BLaER1 (cell line): Measurements from ENCODE around the gene ACCS.

ENCODE experiments used
- H3K27ac ChIP-seq: shearing (Covaris generic); formaldehyde crosslinking; 2 replicates; pipeline ENCODE4 v1.8.1; 2022
- H3K27me3 ChIP-seq: shearing (Covaris generic); formaldehyde crosslinking; 2 replicates; pipeline ENCODE4 v1.8.1; 2022
- H3K36me3 ChIP-seq: shearing (Covaris generic); formaldehyde crosslinking; 2 replicates; pipeline ENCODE4 v1.8.1; 2022
- H3K4me1 ChIP-seq: shearing (Covaris generic); formaldehyde crosslinking; 2 replicates; pipeline ENCODE4 v1.8.1; 2022
- H3K4me2 ChIP-seq: shearing (Covaris generic); formaldehyde crosslinking; 2 replicates; pipeline ENCODE4 v1.8.1; 2022
- H3K4me3 ChIP-seq: shearing (Covaris generic); formaldehyde crosslinking; 2 replicates; pipeline ENCODE4 v1.8.1; 2022
- H3K9ac ChIP-seq: shearing (Covaris generic); formaldehyde crosslinking; 2 replicates; pipeline ENCODE4 v1.8.1; 2022
- H3K9me3 ChIP-seq: shearing (Covaris generic); formaldehyde crosslinking; 2 replicates; pipeline ENCODE4 v1.8.1; 2022
- H4K20me1 ChIP-seq: shearing (Covaris generic); formaldehyde crosslinking; 2 replicates; pipeline ENCODE4 v1.8.1; 2022
- Cebpa-rat ChIP-seq: shearing (Covaris generic); IDR thresholded peaks from 2 replicates; pipeline ENCODE4 v1.8.1; 2022

ACCS gene

GRCh38 chr11:44097821-44098220 lies 31.8 kb downstream of the ACCS start:
- no peaks in the 10 kb centered on the region for H3K27me3 ChIP-seq
- peaks cover 18% of the 10 kb centered on the region for H3K4me1 ChIP-seq
- peaks cover 19% of the 10 kb centered on the region; the same call in 1 of the 2 replicates for H3K36me3 ChIP-seq
- peaks cover 69% of the 10 kb centered on the region for H4K20me1 ChIP-seq
- no peak overlapping the region for H3K4me2 ChIP-seq
- no peak overlapping the region for H3K9ac ChIP-seq
- TF ChIP-seq Cebpa-rat, result no peak
- no peaks in the 10 kb centered on the region for H3K9me3 ChIP-seq
- H3K27ac ChIP-seq, result no peak overlapping the region
- no peak overlapping the region for H3K4me3 ChIP-seq

GRCh38 chr11:44101098-44101497 lies 35.0 kb downstream of the ACCS start:
- Histone ChIP-seq H3K4me2 (no peak overlapping the region), H3K27ac (no peak overlapping the region), H4K20me1 (peaks cover 97% of the 10 kb centered on the region), H3K36me3 (peaks cover 26% of the 10 kb centered on the region; the same call in 1 of the 2 replicates), H3K9ac (no peak overlapping the region), H3K27me3 (no peaks in the 10 kb centered on the region), H3K4me1 (peaks cover 18% of the 10 kb centered on the region), H3K4me3 (no peak overlapping the region), H3K9me3 (no peaks in the 10 kb centered on the region)
- no peak for TF ChIP-seq Cebpa-rat

- no peaks in the 10 kb centered on the region for H3K9me3 ChIP-seq
Observed at GRCh38 chr11:44104481-44105294, 38.6 kb downstream of the ACCS start.

GRCh38 chr11:44108260-44108659 lies 42.2 kb downstream of the ACCS start:
- Histone ChIP-seq H3K27me3 (no peaks in the 10 kb centered on the region), H3K27ac (no peak overlapping the region), H3K9me3 (no peaks in the 10 kb centered on the region), H3K9ac (no peak overlapping the region), H3K4me1 (no peaks in the 10 kb centered on the region), H3K4me3 (no peak overlapping the region), H3K4me2 (no peak overlapping the region), H3K36me3 (peaks cover 56% of the 10 kb centered on the region), H4K20me1 (peaks cover 57% of the 10 kb centered on the region)
- TF ChIP-seq Cebpa-rat, result no peak

More at GRCh38 chr11:44104481-44105294, 38.6 kb downstream of the ACCS start:
- Histone ChIP-seq H3K27me3 (no peaks in the 10 kb centered on the region), H3K27ac (no peak overlapping the region), H3K4me3 (no peak overlapping the region), H3K36me3 (peaks cover 42% of the 10 kb centered on the region), H4K20me1 (peaks cover 86% of the 10 kb centered on the region), H3K4me1 (peaks cover 8% of the 10 kb centered on the region), H3K9ac (no peak overlapping the region), H3K4me2 (no peak overlapping the region)
- no peak for TF ChIP-seq Cebpa-rat

- H3K9ac ChIP-seq, result no peak overlapping the region
- H3K4me2 ChIP-seq, result no peak overlapping the region
- H3K4me3 ChIP-seq, result no peak overlapping the region
- H3K36me3 ChIP-seq, result peaks cover 76% of the 10 kb centered on the region
- no peak for TF ChIP-seq Cebpa-rat
- no peaks in the 10 kb centered on the region for H3K4me1 ChIP-seq
- no peaks in the 10 kb centered on the region for H3K9me3 ChIP-seq
- H3K27ac ChIP-seq, result no peak overlapping the region
- H3K27me3 ChIP-seq, result no peaks in the 10 kb centered on the region
- H4K20me1 ChIP-seq, result peaks cover 54% of the 10 kb centered on the region
Observed at GRCh38 chr11:44110231-44110679, 44.2 kb downstream of the ACCS start.

- Histone ChIP-seq H4K20me1 (peaks cover 42% of the 10 kb centered on the region), H3K36me3 (peaks cover 86% of the 10 kb centered on the region)
- TF ChIP-seq Cebpa-rat, result no peak
Observed at GRCh38 chr11:44112091-44112821, 46.2 kb downstream of the ACCS start.

GRCh38 chr11:44113018-44113417 lies 46.9 kb downstream of the ACCS start:
- H3K4me2 ChIP-seq, result no peak overlapping the region
- no peaks in the 10 kb centered on the region for H3K4me1 ChIP-seq
- peaks cover 35% of the 10 kb centered on the region for H4K20me1 ChIP-seq
- peaks cover 84% of the 10 kb centered on the region for H3K36me3 ChIP-seq
- no peaks in the 10 kb centered on the region for H3K27me3 ChIP-seq
- H3K9me3 ChIP-seq, result no peaks in the 10 kb centered on the region
- no peak overlapping the region for H3K4me3 ChIP-seq
- H3K27ac ChIP-seq, result no peak overlapping the region
- TF ChIP-seq Cebpa-rat, result no peak
- no peak overlapping the region for H3K9ac ChIP-seq

More at GRCh38 chr11:44112091-44112821, 46.2 kb downstream of the ACCS start:
- Histone ChIP-seq H3K4me1 (no peaks in the 10 kb centered on the region), H3K9me3 (no peaks in the 10 kb centered on the region), H3K27ac (no peak overlapping the region), H3K27me3 (no peaks in the 10 kb centered on the region), H3K4me2 (no peak overlapping the region), H3K4me3 (no peak overlapping the region), H3K9ac (no peak overlapping the region)

GRCh38 chr11:44113572-44113971 lies 47.5 kb downstream of the ACCS start:
- Histone ChIP-seq H3K27me3 (no peaks in the 10 kb centered on the region), H3K4me1 (no peaks in the 10 kb centered on the region), H3K4me3 (no peak overlapping the region), H3K9me3 (no peaks in the 10 kb centered on the region), H4K20me1 (peaks cover 31% of the 10 kb centered on the region; the same call in 1 of the 2 replicates), H3K36me3 (peaks cover 79% of the 10 kb centered on the region), H3K4me2 (no peak overlapping the region), H3K27ac (no peak overlapping the region), H3K9ac (no peak overlapping the region)
- no peak for TF ChIP-seq Cebpa-rat

GRCh38 chr11:44116234-44116830 lies 50.3 kb downstream of the ACCS start:
- H3K4me2 ChIP-seq, result no peak overlapping the region
- no peak overlapping the region for H3K4me3 ChIP-seq
- H3K4me1 ChIP-seq, result no peaks in the 10 kb centered on the region
- TF ChIP-seq Cebpa-rat, result no peak
- no peaks in the 10 kb centered on the region for H3K9me3 ChIP-seq
- H3K9ac ChIP-seq, result no peak overlapping the region
- H4K20me1 ChIP-seq, result peaks cover 18% of the 10 kb centered on the region; the same call in 1 of the 2 replicates
- H3K27me3 ChIP-seq, result no peaks in the 10 kb centered on the region
- H3K36me3 ChIP-seq, result peaks cover 79% of the 10 kb centered on the region
- H3K27ac ChIP-seq, result no peak overlapping the region
